HG03521 (cell line): ENCODE measurements around the gene ATP6AP1.

Source experiments
- ATAC-seq: cut with Tn5 transposase; IDR thresholded peaks from one replicate; pipeline ENCODE4 v1.9.1; 2021; ENCODE audit warnings: mild to moderate bottlenecking, moderate library complexity; ENCODE audit not compliant: unreplicated experiment

Gene ATP6AP1

DNA sequence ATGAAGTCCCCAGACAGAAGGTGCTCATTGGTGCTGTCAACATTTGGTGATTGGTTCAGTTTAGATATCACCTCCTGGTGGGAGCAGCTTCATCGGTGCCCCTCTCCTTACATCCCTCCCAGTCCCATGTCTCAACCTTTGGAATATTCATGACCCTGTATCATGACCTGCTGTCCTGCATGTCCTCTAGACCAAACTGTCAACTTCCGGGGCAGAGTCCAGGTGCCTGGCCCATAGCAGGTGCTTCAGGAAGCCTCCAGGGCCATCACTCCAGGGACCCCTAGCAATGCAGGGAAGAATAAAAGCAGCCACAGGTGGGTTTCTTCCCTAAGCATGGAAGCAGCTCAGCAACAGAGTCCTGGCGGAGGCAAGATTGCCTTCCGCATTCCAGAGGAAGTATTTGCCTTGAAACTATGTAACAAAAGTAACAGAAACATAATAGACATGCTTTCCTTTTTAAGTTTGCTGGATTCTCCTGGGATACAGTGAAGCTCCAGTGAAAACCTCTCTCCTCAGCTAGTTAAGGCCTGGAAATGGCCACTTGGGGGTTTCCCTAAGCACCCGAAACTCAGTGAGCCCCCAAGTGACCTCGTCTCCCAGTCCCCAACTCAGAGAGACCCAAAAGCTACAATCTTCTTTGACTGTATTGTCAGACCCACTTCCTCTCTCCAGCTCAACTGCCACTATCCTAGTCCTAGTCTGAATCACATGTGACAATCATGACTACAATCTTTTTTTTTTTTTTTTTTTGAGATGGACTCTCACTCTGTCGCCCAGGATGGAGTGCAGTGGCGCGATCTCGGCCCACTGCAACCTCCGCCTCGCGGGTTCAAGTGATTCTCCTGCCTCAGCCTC lies 1.3 kb upstream of the ATP6AP1 start:
- no peak for ATAC-seq

DNA sequence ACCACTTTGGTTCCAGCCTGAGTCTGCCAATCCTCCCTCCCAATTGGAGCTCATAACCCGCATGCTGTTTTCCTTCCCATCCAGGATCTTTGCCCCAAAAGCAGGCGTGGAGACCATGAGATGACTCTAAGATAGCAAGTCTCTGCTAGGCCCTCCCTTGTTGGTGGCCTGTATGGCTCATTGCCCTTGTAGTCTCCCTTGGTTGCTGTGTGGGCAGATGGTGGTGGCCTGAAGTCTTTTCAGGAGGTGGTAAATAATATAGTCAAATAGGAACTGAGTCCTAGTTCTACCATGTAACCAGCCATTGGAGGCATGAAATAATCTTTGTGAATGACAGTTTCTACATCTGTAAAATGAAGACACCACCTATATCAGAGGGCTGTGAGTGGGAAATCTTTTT lies 1.2 kb downstream of the ATP6AP1 start:
- no peak for ATAC-seq

DNA sequence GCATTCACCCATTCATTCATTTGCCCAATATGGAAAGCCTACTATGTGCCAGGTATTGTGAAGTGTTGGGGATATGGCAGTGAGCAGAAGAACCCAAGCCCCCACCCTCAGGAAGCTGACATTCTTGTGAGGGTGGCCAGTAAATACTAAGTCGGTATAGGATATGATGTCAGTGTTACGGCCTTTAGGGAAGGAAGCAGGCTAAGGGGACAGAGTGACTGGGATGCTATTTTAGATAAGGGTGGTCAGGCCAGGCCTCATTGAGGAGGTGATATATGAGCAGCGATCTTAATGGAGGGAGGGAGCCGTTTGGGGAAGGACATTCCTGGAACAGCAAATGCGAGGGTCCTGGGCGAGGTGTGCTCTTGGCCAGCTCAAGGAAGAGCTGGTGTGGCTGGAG lies 2.0 kb downstream of the ATP6AP1 start:
- ATAC-seq, result no peak

DNA sequence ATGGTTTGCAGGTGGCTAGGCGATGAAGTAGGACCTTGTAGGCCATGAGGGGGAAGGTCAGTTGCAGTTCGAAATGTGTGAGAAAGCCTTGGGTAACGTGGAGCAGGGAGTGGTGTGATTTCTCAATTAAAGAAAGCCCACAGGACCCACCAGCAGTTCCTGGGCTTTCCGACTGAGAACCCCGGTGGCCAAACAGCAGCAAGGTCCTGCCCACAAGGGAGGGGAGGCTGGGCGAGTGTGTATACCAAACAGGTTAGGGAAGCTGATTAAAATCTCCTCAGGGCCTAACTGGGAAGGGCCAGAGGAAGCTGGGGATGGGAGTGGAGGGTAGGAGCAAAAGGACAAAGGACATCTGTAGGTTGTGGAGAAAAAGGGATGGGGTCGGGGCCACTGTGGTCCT lies 2.4 kb downstream of the ATP6AP1 start:
- ATAC-seq, result no peak

DNA sequence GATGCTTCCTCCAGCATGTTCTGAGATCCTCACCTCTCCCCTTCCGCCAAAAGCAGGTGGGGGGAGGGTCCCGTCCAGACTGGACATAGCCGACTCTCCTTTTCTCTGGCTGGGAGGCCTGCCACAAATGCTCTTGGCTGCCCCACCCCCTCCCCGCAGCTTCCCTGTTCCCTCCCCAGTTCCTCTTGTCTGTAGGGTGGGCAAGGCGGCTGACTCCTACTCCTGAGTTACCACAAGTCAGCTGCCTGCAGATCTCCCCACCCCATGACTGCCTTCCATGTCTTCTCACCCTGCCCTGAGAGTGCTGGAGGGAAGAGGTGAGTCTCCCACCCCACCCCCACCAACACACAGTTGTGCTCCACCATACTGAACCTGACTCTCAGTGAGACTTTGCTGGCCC lies 2.9 kb downstream of the ATP6AP1 start:
- ATAC-seq, result no peak

DNA sequence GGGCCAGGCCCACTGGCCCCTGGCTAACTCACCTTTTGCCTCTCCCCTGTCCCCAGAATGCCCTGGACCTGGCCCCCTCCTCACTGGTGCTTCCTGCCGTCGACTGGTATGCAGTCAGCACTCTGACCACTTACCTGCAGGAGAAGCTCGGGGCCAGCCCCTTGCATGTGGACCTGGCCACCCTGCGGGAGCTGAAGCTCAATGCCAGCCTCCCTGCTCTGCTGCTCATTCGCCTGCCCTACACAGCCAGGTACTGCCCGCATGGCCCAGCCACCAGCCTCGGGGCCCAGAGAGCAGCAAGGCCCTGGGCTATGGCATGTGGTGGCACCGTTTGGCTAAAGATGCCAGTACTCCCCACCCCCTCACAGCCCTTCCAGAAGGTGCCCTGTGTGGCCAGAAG lies 3.7 kb downstream of the ATP6AP1 start:
- ATAC-seq, result no peak

DNA sequence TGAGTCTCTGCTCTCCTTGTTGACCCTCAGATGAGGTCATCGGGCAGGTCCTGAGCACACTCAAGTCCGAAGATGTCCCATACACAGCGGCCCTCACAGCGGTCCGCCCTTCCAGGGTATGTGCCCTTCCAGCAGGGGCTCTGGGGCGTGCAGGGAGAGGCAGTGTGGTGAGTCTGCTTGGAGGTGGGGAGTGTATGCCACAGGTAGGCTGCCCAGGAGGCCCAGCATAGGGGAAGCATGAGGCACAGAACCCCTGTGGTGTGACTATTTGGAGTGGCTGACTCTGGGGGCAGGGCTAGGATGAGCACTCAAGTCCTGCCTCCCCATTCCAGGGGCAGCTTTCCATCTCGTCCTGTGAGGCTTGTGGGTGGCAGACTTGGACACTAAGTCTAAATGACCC lies 5.1 kb downstream of the ATP6AP1 start:
- ATAC-seq, result no peak

DNA sequence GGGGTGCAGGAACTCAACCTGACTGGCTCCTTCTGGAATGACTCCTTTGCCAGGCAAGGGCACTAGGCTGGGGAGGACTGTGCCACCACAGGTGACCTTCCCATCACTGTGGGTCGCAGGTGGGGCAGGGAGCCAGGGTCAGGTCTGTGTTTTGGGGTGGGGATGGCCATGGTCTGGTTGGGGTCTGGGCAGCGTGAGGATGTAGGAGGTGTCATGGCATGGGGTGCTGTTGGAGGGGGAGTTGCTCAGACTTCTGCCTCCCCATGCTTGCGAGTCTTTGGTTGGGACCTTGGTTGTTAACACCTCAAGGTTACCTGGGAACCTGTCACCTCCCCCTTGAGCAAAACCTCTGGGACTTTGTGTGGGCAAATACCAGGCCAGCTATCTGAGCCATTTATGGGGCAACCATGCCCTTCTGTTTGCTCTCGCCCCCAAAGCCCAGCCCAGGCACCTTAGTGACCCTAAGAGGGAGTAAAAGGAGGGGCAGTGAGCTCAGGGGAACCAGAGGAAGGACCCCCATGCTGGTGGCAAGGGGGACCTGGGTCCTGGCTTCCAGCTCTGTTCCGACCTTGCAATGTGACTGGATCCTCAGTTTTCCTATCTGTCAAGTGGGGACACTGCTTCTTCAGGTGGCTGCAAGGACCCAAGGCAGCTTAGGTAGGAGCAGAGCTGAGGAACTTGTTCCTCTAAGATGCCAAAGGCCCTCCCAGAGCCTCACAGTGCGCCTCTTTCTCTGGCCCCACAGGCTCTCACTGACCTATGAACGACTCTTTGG lies 6.1 kb downstream of the ATP6AP1 start:
- no peak for ATAC-seq

DNA sequence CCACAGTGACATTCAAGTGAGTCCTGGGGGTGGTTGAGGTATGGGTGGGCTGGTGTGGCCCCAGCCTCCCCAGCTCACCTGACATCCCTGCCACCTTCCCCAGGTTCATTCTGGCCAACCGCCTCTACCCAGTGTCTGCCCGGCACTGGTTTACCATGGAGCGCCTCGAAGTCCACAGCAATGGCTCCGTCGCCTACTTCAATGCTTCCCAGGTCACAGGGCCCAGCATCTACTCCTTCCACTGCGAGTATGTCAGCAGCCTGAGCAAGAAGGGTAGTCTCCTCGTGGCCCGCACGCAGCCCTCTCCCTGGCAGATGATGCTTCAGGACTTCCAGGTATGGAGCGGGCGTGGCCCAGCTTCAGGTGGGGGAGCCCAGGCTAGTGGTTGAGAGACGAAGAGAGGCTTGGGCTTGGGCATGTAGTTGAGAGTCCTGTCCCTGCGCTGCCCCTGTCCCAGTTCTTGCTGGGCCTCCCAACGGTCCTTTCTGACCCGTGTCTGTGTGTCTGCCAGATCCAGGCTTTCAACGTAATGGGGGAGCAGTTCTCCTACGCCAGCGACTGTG lies 6.8 kb downstream of the ATP6AP1 start:
- no peak for ATAC-seq

DNA sequence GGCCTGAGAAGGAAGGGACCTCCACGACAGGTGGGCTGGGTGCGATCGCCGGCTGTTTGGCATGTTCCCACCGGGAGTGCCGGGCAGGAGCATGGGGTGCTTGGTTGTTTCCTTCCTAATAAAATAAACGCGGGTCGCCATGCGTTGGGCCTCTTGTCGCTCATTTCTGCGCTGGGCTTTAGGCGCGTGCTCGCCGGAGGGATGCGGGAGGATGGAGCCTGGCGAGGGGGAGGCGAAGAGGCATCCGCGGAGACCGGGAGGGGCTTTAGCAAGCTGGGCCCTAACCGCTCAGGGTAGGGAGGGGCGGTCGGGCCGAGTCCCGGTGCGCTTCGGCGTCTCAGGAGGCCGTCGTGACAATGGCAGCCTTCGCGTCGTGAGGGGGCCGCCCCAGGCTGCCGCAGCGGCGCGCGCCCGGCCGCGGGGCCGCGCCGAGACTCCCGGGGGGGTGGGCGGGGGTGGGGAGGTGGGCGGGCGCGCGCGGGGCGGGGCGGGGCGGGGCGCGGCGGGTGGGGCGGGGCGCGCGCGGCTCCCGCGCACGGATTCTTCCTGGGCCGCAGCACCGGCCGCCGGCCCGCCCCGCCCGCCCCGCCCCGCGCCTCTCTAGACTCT lies 8.0 kb downstream of the ATP6AP1 start:
- ATAC-seq, result peak; percentile 41

DNA sequence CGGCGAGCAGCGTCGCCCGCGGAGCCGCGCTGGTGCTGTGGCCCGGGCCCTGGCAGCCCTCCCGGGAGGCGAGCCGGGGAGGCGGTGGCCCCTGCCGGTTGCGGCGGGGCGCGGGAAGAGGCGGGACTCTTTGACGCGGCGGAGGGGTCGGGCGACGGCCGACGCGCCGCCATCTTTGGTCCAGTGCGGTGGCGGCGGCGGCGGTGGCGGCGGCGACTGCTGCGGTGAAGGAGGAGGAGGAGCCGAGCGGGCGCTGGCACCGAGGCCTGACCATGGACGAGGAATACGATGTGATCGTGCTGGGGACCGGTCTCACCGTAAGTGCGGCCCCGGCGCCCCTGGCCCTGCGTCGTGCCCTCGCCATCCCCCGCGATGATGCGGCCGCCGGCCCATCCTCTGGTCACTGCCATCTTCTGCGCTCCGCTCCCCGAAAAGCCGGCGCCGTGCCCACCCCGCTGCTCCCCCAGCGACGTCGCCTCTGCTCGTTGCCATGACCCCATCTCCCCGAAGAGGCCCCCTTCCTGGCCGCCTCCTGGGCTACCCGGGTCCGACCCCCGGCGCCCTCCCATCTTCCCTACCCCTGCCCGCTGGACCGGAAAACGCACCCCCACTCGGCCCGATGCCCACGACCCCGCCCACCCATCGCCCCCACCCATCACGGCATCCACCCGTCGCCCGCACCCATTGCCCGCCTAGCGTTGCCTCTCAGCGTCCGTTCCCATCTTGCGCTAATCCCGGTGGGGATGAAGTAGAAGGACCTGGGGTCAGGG lies 8.7 kb downstream of the ATP6AP1 start, which contains the start of gene GDI1:
Gene GDI1 (plus strand): TSS at position 172 of the 770 bp plus-strand sequence. CDS start 101 bp downstream, at position 273.
- ATAC-seq, result peak; percentile 46

DNA sequence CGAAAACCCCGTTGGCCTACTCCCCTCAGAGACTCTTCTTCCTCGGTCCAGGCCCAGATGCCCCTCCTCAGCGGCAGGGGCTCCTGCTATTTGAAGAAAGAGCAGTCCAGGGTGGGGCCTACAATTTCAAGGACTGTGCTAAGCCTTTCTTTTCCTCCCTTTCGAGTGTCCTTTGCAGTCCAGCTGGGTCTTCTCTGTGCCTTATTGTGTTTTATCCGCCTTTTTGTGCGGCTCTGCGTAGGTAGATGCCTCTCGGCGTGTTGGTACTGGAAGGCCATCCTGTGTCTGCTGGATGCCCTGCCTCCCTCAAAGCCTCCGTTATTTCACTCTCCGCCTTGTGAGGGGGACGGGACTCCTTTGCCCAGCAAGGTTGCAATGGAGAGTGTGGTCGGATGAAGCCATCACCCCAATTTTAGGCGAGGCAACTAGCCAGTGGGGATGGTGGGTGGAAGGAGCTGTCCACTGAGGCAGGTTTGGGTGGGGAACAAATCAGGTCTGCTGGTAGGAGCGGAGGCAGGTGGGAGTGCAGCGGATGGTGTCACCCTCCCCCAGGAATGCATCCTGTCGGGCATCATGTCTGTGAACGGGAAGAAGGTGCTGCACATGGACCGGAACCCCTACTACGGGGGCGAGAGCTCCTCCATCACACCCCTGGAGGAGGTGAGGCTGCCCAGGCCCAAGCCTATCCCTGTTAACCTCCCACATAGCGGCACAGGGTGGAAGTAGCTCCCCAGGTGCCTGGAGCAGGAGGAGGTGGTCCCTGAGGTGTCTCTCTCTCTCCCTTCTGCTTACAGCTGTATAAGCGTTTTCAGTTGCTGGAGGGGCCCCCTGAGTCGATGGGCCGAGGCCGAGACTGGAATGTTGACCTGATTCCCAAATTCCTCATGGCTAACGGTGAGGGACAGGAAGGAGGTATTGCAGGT lies 9.8 kb downstream of the ATP6AP1 start:
- no peak for ATAC-seq

DNA sequence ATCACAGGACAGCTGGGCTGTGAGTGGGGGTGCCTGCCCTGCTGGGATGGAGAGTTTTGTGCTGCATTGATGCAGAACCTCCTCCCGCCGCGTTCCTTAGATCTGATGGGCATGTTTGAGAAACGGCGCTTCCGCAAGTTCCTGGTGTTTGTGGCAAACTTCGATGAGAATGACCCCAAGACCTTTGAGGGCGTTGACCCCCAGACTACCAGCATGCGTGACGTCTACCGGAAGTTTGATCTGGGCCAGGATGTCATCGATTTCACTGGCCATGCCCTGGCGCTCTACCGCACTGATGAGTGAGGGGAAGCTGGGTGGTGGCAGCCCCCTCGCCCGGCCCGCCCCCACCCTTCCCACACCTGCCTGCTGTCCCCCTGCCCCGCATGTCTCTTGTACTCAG lies 11.4 kb downstream of the ATP6AP1 start:
- no peak for ATAC-seq

DNA sequence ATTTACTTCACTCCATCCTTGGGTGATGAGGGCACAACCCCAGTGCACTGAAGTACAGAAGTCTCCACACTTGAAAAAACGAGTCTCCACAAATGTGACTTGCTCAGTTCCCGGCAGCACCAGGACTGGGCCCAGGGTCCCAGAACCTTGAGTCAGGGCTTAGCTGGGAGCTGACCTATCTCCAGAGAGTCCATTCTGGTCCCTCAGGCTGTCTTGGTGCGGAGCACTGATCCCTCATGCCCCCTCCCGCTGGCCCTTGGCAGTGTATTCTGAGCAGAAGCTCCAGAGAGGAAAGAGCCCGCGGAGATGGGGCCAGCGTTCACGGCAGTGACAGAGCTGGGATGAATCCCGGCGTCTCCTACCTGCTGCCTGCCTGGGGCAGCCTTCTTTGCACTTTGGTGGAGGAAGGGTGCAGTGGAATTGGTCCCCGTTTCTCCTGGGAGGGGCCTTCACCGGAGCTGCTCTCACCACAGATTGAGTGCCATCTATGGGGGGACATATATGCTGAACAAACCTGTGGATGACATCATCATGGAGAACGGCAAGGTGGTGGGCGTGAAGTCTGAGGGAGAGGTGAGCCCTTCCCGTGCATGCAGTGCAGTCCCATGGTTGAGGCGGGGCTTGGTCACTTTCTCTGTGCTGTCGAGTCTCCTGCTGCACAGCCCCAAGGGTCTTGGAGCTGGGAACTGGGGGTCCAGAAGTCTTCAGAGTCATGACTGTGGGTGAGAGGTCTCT lies 12.3 kb downstream of the ATP6AP1 start:
- no peak for ATAC-seq

DNA sequence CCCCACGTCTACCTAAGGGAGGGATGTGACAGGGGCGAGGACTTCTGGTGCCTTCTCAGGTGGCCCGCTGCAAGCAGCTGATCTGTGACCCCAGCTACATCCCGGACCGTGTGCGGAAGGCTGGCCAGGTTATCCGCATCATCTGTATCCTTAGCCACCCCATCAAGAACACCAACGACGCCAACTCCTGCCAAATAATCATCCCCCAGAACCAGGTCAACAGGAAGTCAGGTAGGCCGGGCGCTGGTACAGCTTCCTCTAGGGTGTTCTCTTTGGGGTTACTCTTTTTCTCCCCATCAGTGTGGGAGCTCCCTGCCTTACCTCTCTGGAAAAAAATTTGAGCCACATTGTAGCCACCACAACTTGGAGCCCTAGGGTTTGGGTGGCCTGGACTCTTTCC lies 13.1 kb downstream of the ATP6AP1 start:
- ATAC-seq, result no peak

DNA sequence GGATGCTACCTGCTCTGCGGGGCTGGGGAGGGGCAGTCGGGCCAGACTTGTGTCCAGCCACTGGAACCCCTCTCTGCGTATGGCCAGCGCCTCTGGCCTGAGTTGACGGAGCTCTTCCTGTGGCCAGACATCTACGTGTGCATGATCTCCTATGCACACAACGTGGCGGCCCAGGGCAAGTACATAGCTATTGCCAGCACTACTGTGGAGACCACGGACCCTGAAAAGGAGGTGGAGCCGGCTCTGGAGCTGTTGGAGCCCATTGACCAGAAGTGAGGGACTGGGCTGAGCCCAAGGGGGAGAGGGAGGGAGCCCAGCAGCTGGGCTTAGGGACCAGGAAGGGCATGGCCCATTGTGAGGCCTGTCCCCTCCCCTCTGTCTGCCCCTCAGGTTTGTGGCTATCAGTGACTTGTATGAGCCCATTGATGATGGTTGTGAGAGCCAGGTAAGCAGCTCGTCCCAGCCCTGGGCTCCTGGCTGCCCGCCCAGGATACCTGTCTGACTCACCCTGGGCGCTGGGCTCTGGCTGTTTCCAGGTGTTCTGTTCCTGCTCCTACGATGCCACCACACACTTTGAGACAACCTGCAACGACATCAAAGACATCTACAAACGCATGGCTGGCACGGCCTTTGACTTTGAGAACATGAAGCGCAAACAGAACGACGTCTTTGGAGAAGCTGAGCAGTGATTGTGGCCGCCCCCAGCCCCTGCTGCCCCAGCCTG lies 13.7 kb downstream of the ATP6AP1 start:
- ATAC-seq, result no peak

DNA sequence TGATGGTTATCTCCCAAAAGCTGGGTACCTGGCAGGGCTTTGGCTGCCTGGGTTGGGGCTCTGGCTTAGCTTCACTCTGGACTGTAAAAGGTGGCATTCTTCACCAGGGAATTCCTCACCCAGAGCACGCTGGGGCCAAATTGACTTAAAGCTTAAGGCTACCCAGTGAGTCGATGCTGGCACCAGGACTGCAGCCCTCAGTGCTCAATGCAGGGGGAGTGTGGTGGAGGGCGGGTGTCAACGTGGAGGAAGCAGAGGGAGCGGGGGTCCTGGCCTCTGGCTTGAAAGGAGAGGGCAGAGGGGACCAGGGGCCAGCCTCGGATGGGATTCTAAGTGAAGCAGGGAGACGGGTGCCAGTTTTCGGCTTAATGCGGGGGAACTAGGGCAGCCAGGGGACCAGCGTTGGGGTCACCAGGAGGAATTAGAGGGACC lies 15.0 kb downstream of the ATP6AP1 start:
- ATAC-seq, result no peak
